Stimulated activated memory B cell treated with anti-CD40 and anti-IgM and Interleukin-4, amounts not matched to agents 10 μg/mL and 1 μg/mL and 100 μg/mL, for 72 hours (primary cell): ENCODE data around the gene HNRNPL.
"Not testable (repeated sequence)": the region's sequence is repeated elsewhere in the genome, so short reads cannot be mapped to it uniquely, and the experiment has no call there.

Experiments used
- ATAC-seq: fragments of 150-1000 bp; cut with Tn5 transposase; 2 replicates; pipeline ENCODE4 v1.10.0; 2021
- H3K27ac Mint-ChIP-seq: one replicate; pipeline ENCODE4 v1.8.0; 2022; ENCODE audit warnings: mild to moderate bottlenecking, mixed read lengths
- H3K27me3 Mint-ChIP-seq: one replicate; pipeline ENCODE4 v1.8.0; 2022; ENCODE audit warnings: mixed read lengths
- H3K36me3 Mint-ChIP-seq: one replicate; pipeline ENCODE4 v1.8.0; 2022; ENCODE audit warnings: mixed read lengths
- H3K4me1 Mint-ChIP-seq: one replicate; pipeline ENCODE4 v1.8.0; 2022; ENCODE audit warnings: mixed read lengths
- H3K4me3 Mint-ChIP-seq: one replicate; pipeline ENCODE4 v1.8.0; 2022; ENCODE audit warnings: mild to moderate bottlenecking, moderate library complexity, mixed read lengths
- H3K9me3 Mint-ChIP-seq: one replicate; pipeline ENCODE4 v1.8.0; 2022; ENCODE audit warnings: mixed read lengths

Gene HNRNPL

GRCh38 chr19:38831142-38831605 is 18.6 kb downstream of the HNRNPL start:
- H3K27ac Mint-ChIP-seq, result peak overlapping the region; percentile 99
- no peaks in the 10 kb centered on the region for H3K27me3 Mint-ChIP-seq
- H3K9me3 Mint-ChIP-seq, result no peaks in the 10 kb centered on the region
- H3K4me1 Mint-ChIP-seq, result peaks cover 44% of the 10 kb centered on the region
- H3K4me3 Mint-ChIP-seq, result peak overlapping the region; percentile 97
- ATAC-seq, result peak; percentile 65
- H3K36me3 Mint-ChIP-seq, result peaks cover 40% of the 10 kb centered on the region

- H3K4me1 Mint-ChIP-seq, result peaks cover 44% of the 10 kb centered on the region
- peaks cover 34% of the 10 kb centered on the region for H3K36me3 Mint-ChIP-seq
- no peaks in the 10 kb centered on the region for H3K27me3 Mint-ChIP-seq
- H3K27ac Mint-ChIP-seq, result peak overlapping the region; percentile 99
- no peak for ATAC-seq
- H3K9me3 Mint-ChIP-seq, result no peaks in the 10 kb centered on the region
- peak overlapping the region; percentile 97 for H3K4me3 Mint-ChIP-seq
These were observed 19.6 kb downstream of the HNRNPL start for GRCh38 chr19:38830039-38830733.

- ATAC-seq, H3K9me3 Mint-ChIP-seq, H3K27me3 Mint-ChIP-seq, H3K4me3 Mint-ChIP-seq, H3K27ac Mint-ChIP-seq: not testable (repeated sequence)
- peaks cover 42% of the 10 kb centered on the region for H3K36me3 Mint-ChIP-seq
- H3K4me1 Mint-ChIP-seq, result peaks cover 44% of the 10 kb centered on the region
These were observed 20.6 kb downstream of the HNRNPL start for GRCh38 chr19:38829203-38829602.

- Mint-ChIP-seq H3K36me3 (peaks cover 60% of the 10 kb centered on the region), H3K4me1 (peaks cover 41% of the 10 kb centered on the region), H3K4me3 (no peak overlapping the region), H3K9me3 (peaks cover 3% of the 10 kb centered on the region), H3K27me3 (no peaks in the 10 kb centered on the region), H3K27ac (no peak overlapping the region)
- ATAC-seq, result no peak
These were observed 22.8 kb downstream of the HNRNPL start for GRCh38 chr19:38826856-38827551.

GRCh38 chr19:38825936-38826335 is 23.9 kb downstream of the HNRNPL start:
- not testable (repeated sequence) for H3K4me3 Mint-ChIP-seq, H3K27me3 Mint-ChIP-seq, H3K9me3 Mint-ChIP-seq, ATAC-seq, H3K27ac Mint-ChIP-seq
- peaks cover 57% of the 10 kb centered on the region for H3K36me3 Mint-ChIP-seq
- peaks cover 34% of the 10 kb centered on the region for H3K4me1 Mint-ChIP-seq

GRCh38 chr19:38821230-38821825 is 28.5 kb downstream of the HNRNPL start:
- ATAC-seq, H3K27me3 Mint-ChIP-seq, H3K9me3 Mint-ChIP-seq, H3K27ac Mint-ChIP-seq, H3K4me3 Mint-ChIP-seq: not testable (repeated sequence)
- H3K4me1 Mint-ChIP-seq, result peaks cover 14% of the 10 kb centered on the region
- H3K36me3 Mint-ChIP-seq, result peaks cover 52% of the 10 kb centered on the region

- no peak overlapping the region for H3K4me3 Mint-ChIP-seq
- peaks cover 57% of the 10 kb centered on the region for H3K36me3 Mint-ChIP-seq
- H3K4me1 Mint-ChIP-seq, result peaks cover 14% of the 10 kb centered on the region
- H3K27me3 Mint-ChIP-seq, result no peaks in the 10 kb centered on the region
- peaks cover 3% of the 10 kb centered on the region for H3K9me3 Mint-ChIP-seq
- ATAC-seq, result no peak
- H3K27ac Mint-ChIP-seq, result no peak overlapping the region
These were observed 30.4 kb downstream of the HNRNPL start for GRCh38 chr19:38819231-38819920.

GRCh38 chr19:38817081-38817480 is 32.7 kb downstream of the HNRNPL start:
- Mint-ChIP-seq H3K36me3 (peaks cover 37% of the 10 kb centered on the region), H3K4me1 (peaks cover 8% of the 10 kb centered on the region), H3K4me3 (no peak overlapping the region)

GRCh38 chr19:38816131-38816750 is 33.5 kb downstream of the HNRNPL start:
- no peaks in the 10 kb centered on the region for H3K27me3 Mint-ChIP-seq
- no peaks in the 10 kb centered on the region for H3K9me3 Mint-ChIP-seq
- no peak overlapping the region for H3K4me3 Mint-ChIP-seq
- H3K27ac Mint-ChIP-seq, result no peak overlapping the region
- ATAC-seq, result no peak
- H3K4me1 Mint-ChIP-seq, result peaks cover 8% of the 10 kb centered on the region
- H3K36me3 Mint-ChIP-seq, result peaks cover 37% of the 10 kb centered on the region

More at GRCh38 chr19:38817081-38817480, 32.7 kb downstream of the HNRNPL start:
- H3K27me3 Mint-ChIP-seq, result no peaks in the 10 kb centered on the region
- H3K27ac Mint-ChIP-seq, result no peak overlapping the region
- no peaks in the 10 kb centered on the region for H3K9me3 Mint-ChIP-seq
- ATAC-seq, result no peak

GRCh38 chr19:38815059-38816001 is 34.5 kb downstream of the HNRNPL start:
- H3K4me3 Mint-ChIP-seq, result no peak overlapping the region
- ATAC-seq, result no peak
- H3K36me3 Mint-ChIP-seq, result peaks cover 30% of the 10 kb centered on the region
- H3K27me3 Mint-ChIP-seq, result no peaks in the 10 kb centered on the region
- H3K4me1 Mint-ChIP-seq, result no peaks in the 10 kb centered on the region
- no peaks in the 10 kb centered on the region for H3K9me3 Mint-ChIP-seq
- H3K27ac Mint-ChIP-seq, result no peak overlapping the region

- H3K4me1 Mint-ChIP-seq, H3K4me3 Mint-ChIP-seq, H3K27ac Mint-ChIP-seq, H3K9me3 Mint-ChIP-seq, ATAC-seq, H3K27me3 Mint-ChIP-seq: not testable (repeated sequence)
- peaks cover 32% of the 10 kb centered on the region for H3K36me3 Mint-ChIP-seq
These were observed 35.9 kb downstream of the HNRNPL start for GRCh38 chr19:38813932-38814331.

GRCh38 chr19:38813323-38813722 is 36.5 kb downstream of the HNRNPL start:
- Mint-ChIP-seq H3K4me3 (no peak overlapping the region), H3K36me3 (peaks cover 32% of the 10 kb centered on the region), H3K27ac (no peak overlapping the region), H3K9me3 (no peaks in the 10 kb centered on the region), H3K4me1 (no peaks in the 10 kb centered on the region), H3K27me3 (no peaks in the 10 kb centered on the region)
- no peak for ATAC-seq

GRCh38 chr19:38812841-38813320 is 36.9 kb downstream of the HNRNPL start, which contains the start of gene LGALS4:
Gene LGALS4 (minus strand): TSS chr19:38812945. CDS start chr19:38812886, 59 bp downstream.
- H3K27me3 Mint-ChIP-seq, result no peaks in the 10 kb centered on the region
- peaks cover 32% of the 10 kb centered on the region for H3K36me3 Mint-ChIP-seq
- H3K27ac Mint-ChIP-seq, result no peak within 1 kb of the TSS
- no peak for ATAC-seq
- H3K4me1 Mint-ChIP-seq, result no peaks in the 10 kb centered on the region
- no peak within 1 kb of the TSS for H3K4me3 Mint-ChIP-seq
- peaks cover 3% of the 10 kb centered on the region for H3K9me3 Mint-ChIP-seq
